HEK293 (cell line): ENCODE measurements around the gene DRD1.

Experiments
- CTCF ChIA-PET: fragments of 350-600 bp; formaldehyde crosslinking; extraction: SDS; loops from one replicate; lab custom pipeline; 2021; ENCODE audit warnings: antibody characterized with exemption; lab: Yijun Ruan, JAX
- POLR2A ChIA-PET: fragments of 300-600 bp; formaldehyde crosslinking; extraction: SDS; loops from one replicate; lab custom pipeline; 2020; ENCODE audit warnings: antibody characterized with exemption, inconsistent platforms; lab: Yijun Ruan, JAX
- H3K27ac ChIP-seq: fragments of 200-500 bp; sonication (Bioruptor generic); 2 replicates; pipeline ENCODE4 v1.5.1; 2014; ENCODE audit warnings: low read depth, low read length, control low read depth, inconsistent platforms; ENCODE audit errors: extremely low read depth
- H3K36me3 ChIP-seq, 2 experiments: fragments of 200-500 bp in 1 of 2; sonication (Bioruptor generic) in 1 of 2; 1 replicate in 1 of 2; 2 replicates in 1 of 2; pipeline ENCODE4 v1.5.1; 2014 to 2017; ENCODE audit warnings: inconsistent platforms in 2 of 2, low read length in 2 of 2; ENCODE audit not compliant: control insufficient read depth in 2 of 2, insufficient read depth in 1 of 2
- H3K4me1 ChIP-seq: fragments of 200-500 bp; sonication (Bioruptor generic); 2 replicates; pipeline ENCODE4 v1.5.1; 2014; ENCODE audit warnings: mild to moderate bottlenecking, low read length, inconsistent platforms; ENCODE audit not compliant: control insufficient read depth, insufficient read depth
- H3K4me3 ChIP-seq: 2 replicates; pipeline ENCODE4 v1.5.1; 2011; ENCODE audit warnings: low read depth, mild to moderate bottlenecking, control low read depth, low read length, moderate library complexity
- H3K9me3 ChIP-seq: fragments of 200-500 bp; sonication (Bioruptor generic); 2 replicates; pipeline ENCODE4 v1.5.1; 2014; ENCODE audit warnings: low read depth, low read length, inconsistent platforms; ENCODE audit not compliant: control insufficient read depth, insufficient read depth
- ATF2 ChIP-seq: fragments of 450-650 bp; formaldehyde crosslinking; IDR thresholded peaks from 2 replicates; pipeline ENCODE4 v1.5.1; 2016; ENCODE audit warnings: missing biosample characterization, missing genetic modification characterization, low read depth
- KLF1 ChIP-seq: fragments of 450-650 bp; formaldehyde crosslinking; IDR thresholded peaks from 2 replicates; pipeline ENCODE4 v1.5.1; 2016; ENCODE audit warnings: missing biosample characterization, missing genetic modification characterization
- OSR2 ChIP-seq: fragments of 450-650 bp; formaldehyde crosslinking; IDR thresholded peaks from 2 replicates; pipeline ENCODE4 v1.5.1; 2016; ENCODE audit warnings: missing biosample characterization, missing genetic modification characterization
- PATZ1 ChIP-seq: fragments of 450-650 bp; formaldehyde crosslinking; IDR thresholded peaks from 2 replicates; pipeline ENCODE4 v1.5.1; 2016; ENCODE audit warnings: missing biosample characterization, missing genetic modification characterization
- RBAK ChIP-seq: fragments of 450-650 bp; formaldehyde crosslinking; IDR thresholded peaks from 2 replicates; pipeline ENCODE4 v1.5.1; 2016; ENCODE audit warnings: missing biosample characterization, missing genetic modification characterization
- SALL2 ChIP-seq: fragments of 450-650 bp; formaldehyde crosslinking; IDR thresholded peaks from 2 replicates; pipeline ENCODE4 v1.5.0; 2017; ENCODE audit warnings: missing biosample characterization, mild to moderate bottlenecking, missing genetic modification characterization, borderline replicate concordance
- SETDB1 ChIP-seq: IDR thresholded peaks from one replicate; pipeline ENCODE4 v1.6.1; 2017; ENCODE audit warnings: mild to moderate bottlenecking, low read length, moderate library complexity, mixed read lengths; ENCODE audit not compliant: insufficient read length
- YY2 ChIP-seq: fragments of 450-650 bp; formaldehyde crosslinking; IDR thresholded peaks from 2 replicates; pipeline ENCODE4 v1.5.1; 2016; ENCODE audit warnings: missing biosample characterization, missing genetic modification characterization
- ZFHX2 ChIP-seq: fragments of 450-650 bp; formaldehyde crosslinking; conservative IDR thresholded peaks from 2 replicates; pipeline ENCODE4 v1.5.1; 2016; ENCODE audit warnings: missing biosample characterization, missing genetic modification characterization
- ZNF184 ChIP-seq: fragments of 450-650 bp; IDR thresholded peaks from 2 replicates; pipeline ENCODE4 v1.5.1; 2018; ENCODE audit warnings: missing biosample characterization, mild to moderate bottlenecking, missing genetic modification characterization
- ZNF221 ChIP-seq: fragments of 450-650 bp; formaldehyde crosslinking; IDR thresholded peaks from 2 replicates; pipeline ENCODE4 v1.5.1; 2017; ENCODE audit warnings: missing biosample characterization, missing genetic modification characterization, borderline replicate concordance
- ZNF280D ChIP-seq: fragments of 450-650 bp; formaldehyde crosslinking; IDR thresholded peaks from 2 replicates; pipeline ENCODE4 v1.5.1; 2016; ENCODE audit warnings: missing biosample characterization, missing genetic modification characterization
- ZNF449 ChIP-seq: fragments of 450-650 bp; formaldehyde crosslinking; IDR thresholded peaks from 2 replicates; pipeline ENCODE4 v1.5.1; 2017; ENCODE audit warnings: missing biosample characterization, mild to moderate bottlenecking, missing genetic modification characterization, moderate library complexity
- ZNF514 ChIP-seq: fragments of 450-650 bp; formaldehyde crosslinking; IDR thresholded peaks from 2 replicates; pipeline ENCODE4 v1.5.1; 2016; ENCODE audit warnings: missing biosample characterization, missing genetic modification characterization
- ZNF544 ChIP-seq: fragments of 450-650 bp; formaldehyde crosslinking; IDR thresholded peaks from 2 replicates; pipeline ENCODE4 v1.5.0; 2017; ENCODE audit warnings: missing biosample characterization, missing genetic modification characterization
- ZNF558 ChIP-seq: fragments of 450-650 bp; formaldehyde crosslinking; IDR thresholded peaks from 2 replicates; pipeline ENCODE4 v1.5.1; 2016; ENCODE audit warnings: missing biosample characterization, missing genetic modification characterization
- TF ChIP-seq, protein P1 (sequence below): fragments of 450-650 bp; formaldehyde crosslinking; IDR thresholded peaks from 2 replicates; pipeline ENCODE4 v1.5.1; 2016; ENCODE audit warnings: missing biosample characterization, missing genetic modification characterization

The DRD1 gene

DNA sequence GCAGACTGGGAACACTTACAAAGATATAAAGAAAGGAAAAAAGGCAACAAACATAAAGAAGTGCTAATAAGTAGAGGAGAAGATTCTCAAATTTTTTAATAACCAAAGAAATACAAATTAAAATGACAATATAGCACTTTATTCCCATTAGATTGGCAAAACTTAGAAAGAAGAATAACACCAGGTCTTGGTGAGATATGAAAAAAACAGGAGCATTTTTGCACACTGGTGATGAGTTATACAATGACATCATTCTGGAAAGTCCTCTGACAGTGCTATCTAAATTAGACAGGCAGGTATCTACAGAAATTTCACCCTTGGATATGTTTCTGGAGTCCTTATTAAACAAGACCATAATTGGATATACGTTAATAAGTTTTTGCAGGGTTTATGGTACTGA lies 24.9 kb upstream of the DRD1 start:
- Histone ChIP-seq H3K4me1 (no peaks in the 10 kb centered on the region), H3K4me3 (no peak overlapping the region), H3K27ac (no peak overlapping the region), H3K9me3 (no peaks in the 10 kb centered on the region), H3K36me3 (no peaks in the 10 kb centered on the region)
- peak; percentile 98 for TF ChIP-seq ZNF184 (tag by site-specific recombination)
- TF ChIP-seq OSR2 (tag by site-specific recombination): no peak
- peak; percentile 27 for TF ChIP-seq SETDB1
- TF ChIP-seq ATF2: 0 out of 2 replicates have a peak, but pooled peaks have one; percentile 12
- CTCF ChIA-PET: no interaction called here
- POLR2A ChIA-PET: no interaction called here

DNA sequence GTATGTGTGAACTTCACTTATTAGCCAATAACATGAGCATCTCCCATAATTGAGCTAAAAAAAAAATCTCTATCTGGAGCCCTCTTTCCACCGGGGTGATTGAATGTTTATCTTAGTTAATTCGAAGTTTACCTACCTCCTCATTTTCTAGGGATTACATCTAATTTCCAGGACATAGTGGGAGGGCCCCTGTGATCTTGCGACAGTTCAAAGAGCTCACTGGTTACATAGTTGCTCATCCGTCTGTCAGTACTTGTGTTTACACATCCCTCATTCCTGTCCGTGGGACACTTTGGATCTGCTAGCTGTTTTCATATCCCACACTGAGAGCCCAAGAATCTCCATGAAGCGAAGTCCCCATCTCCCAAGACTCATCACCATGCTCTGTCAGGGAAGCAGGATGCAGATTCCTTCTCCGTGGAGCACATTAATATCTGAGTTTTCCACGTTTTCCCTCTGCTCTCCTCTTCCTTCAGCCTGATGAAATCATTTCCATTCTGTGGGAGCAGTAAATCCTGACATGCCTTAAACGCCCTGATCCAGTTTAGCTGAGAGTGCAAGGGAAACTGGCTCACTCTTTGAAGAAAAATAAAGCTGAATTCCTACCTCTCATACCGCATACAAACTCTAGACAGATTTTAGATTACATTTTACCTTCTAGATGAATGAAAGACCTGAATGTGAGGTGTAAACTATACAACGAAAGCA lies 24.2 kb upstream of the DRD1 start:
- Histone ChIP-seq H3K4me1 (no peaks in the 10 kb centered on the region), H3K27ac (no peak overlapping the region), H3K4me3 (no peak overlapping the region), H3K36me3 (no peaks in the 10 kb centered on the region), H3K9me3 (no peaks in the 10 kb centered on the region)
- ChIA-PET CTCF (interaction anchor here (1.0 to 4.7 kb wide), 3 partner anchors 9 to 558 kb away, joined by 8 to 36 read pairs (median 23); partner anchors contain the start of gene SFXN1), POLR2A (no interaction called here)
- TF ChIP-seq ZNF221 (tag by site-specific recombination) (no peak), ZNF558 (no peak), ZNF544 (tag by site-specific recombination) (no peak), OSR2 (tag by site-specific recombination) (no peak), ZNF280D (no peak), ZNF514 (tag by site-specific recombination) (no peak)
- TF ChIP-seq, protein P1, sequence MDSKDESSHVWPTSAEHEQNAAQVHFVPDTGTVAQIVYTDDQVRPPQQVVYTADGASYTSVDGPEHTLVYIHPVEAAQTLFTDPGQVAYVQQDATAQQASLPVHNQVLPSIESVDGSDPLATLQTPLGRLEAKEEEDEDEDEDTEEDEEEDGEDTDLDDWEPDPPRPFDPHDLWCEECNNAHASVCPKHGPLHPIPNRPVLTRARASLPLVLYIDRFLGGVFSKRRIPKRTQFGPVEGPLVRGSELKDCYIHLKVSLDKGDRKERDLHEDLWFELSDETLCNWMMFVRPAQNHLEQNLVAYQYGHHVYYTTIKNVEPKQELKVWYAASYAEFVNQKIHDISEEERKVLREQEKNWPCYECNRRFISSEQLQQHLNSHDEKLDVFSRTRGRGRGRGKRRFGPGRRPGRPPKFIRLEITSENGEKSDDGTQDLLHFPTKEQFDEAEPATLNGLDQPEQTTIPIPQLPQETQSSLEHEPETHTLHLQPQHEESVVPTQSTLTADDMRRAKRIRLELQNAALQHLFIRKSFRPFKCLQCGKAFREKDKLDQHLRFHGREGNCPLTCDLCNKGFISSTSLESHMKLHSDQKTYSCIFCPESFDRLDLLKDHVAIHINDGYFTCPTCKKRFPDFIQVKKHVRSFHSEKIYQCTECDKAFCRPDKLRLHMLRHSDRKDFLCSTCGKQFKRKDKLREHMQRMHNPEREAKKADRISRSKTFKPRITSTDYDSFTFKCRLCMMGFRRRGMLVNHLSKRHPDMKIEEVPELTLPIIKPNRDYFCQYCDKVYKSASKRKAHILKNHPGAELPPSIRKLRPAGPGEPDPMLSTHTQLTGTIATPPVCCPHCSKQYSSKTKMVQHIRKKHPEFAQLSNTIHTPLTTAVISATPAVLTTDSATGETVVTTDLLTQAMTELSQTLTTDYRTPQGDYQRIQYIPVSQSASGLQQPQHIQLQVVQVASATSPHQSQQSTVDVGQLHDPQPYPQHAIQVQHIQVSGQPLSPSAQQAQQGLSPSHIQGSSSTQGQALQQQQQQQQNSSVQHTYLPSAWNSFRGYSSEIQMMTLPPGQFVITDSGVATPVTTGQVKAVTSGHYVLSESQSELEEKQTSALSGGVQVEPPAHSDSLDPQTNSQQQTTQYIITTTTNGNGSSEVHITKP (tag by site-specific recombination): no peak

GRCh38 chr5:175466700-175467318 lies 22.8 kb upstream of the DRD1 start:
- H3K27ac ChIP-seq: no peak overlapping the region
- no peak overlapping the region for H3K4me3 ChIP-seq
- no peaks in the 10 kb centered on the region for H3K4me1 ChIP-seq
- CTCF ChIA-PET: interaction anchor here (0.6 to 4.7 kb wide), 10 partner anchors 10 to 1950 kb away, joined by 3 to 36 read pairs (median 6); partner anchors contain the start of genes DRD1 and SFXN1
- H3K36me3 ChIP-seq: no peaks in the 10 kb centered on the region
- H3K9me3 ChIP-seq: no peaks in the 10 kb centered on the region
- POLR2A ChIA-PET: no interaction called here
- TF ChIP-seq KLF1 (tag by site-specific recombination): no peak
- no peak for TF ChIP-seq ZFHX2 (tag by site-specific recombination)
- no peak for TF ChIP-seq PATZ1 (tag by site-specific recombination)
- TF ChIP-seq SALL2 (tag by site-specific recombination): no peak
- TF ChIP-seq YY2 (tag by site-specific recombination): no peak
- no peak for TF ChIP-seq RBAK (tag by site-specific recombination)
- TF ChIP-seq ZNF449: no peak
